ENCODE data around the gene AHDC1. TPM values are rescaled to one million over a fixed set of nuclear protein-coding genes. Genes with fewer than 3 reads are reported as not detected.

AHDC1 gene
- total RNA-seq, 1 experiment from 2014 or later: 40.4 TPM

DNA sequence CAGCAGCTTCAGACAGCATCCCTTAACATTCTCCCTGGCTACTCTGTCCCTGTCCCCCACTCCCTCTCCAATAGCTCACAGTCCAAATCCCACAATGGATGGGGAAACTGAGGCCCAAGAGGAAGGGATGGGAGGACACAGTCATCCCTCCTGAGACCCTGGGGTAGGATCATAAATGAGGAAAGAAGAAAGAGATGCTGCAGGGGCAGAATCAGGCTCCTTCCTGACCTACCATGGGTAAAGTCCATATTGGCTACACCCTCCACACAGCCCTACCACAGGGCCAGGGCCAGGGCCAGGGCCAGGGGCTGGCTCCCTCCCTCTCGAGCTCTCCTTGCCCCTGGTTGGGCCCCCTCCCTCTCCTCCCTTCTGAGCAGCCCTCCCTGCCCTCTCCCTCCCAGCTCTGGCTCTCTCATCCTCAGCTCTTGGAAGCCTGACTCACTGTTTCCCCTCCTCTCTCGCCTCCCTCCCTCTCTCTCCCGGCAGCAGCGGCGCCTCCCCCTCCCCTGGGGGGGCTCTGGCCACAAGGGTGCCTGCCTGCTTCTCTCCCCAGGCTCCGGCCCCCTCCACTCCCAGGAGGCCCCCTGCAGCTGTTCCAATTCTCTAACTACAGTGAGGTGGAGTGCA is 4.9 kb downstream of the AHDC1 start:
- DNase-seq (ENCODE audit: low read depth): peak; percentile 91

DNA sequence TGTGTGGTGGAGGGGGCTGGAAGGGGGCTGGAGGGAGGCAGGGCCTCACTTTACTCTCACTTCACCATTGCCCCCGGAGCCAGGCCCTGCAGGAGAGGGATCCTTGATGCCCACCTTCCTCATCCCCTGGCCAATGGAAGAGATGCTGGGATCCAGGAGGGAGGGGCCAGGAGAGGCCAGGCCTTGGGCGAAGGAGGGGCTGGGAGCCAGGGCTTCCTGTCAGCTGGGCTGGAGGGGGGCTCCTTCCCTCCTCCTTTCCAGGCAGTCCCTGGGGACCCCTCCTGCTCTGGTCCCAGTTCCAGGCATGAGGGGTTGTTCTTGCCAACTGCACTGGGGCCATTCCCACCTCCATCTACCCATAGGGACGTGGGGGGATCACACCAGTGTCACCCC is 5.7 kb downstream of the AHDC1 start:
- peak; percentile 61 for DNase-seq (ENCODE audit: low read depth)

DNA sequence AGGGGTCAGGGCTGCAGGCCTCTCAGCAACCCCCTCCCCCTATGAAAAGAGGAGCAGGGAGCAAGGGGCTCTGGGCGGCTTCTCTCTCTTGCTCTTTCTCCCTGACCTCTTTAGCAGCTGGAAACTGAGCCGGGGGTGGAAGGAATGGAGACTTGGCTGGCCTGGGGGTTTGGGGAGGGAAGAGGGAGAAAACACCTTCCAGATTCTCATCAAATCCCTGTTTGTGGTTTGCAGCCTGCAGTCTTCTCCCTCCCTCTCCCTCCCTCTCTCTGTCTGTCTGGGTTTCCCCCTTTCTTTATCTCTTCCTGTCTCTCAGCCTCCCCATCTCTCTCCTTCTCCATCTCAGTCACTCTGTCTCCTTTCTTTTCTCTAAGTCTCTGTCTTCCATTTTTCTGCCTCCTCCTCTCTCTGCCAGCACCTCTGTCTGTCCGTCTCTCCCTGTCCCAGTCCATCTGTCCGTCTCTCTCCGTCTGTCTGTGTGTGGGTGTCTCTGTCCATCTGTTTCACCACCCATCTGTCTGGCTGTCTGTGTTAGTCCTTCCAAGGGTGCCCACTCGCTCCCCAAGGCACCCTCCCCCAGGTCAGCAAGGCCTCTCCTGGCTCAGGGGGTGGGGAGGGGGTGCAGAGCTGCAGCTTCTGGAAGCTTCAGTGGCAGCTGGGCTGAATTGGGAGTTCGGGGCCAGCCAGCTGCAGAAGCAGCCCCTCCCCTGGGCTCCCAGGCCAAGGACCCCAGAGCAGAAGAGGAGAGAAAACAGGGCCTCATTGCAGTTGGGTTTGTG is 6.2 kb downstream of the AHDC1 start:
- no peak for DNase-seq (ENCODE audit: low read depth)

DNA sequence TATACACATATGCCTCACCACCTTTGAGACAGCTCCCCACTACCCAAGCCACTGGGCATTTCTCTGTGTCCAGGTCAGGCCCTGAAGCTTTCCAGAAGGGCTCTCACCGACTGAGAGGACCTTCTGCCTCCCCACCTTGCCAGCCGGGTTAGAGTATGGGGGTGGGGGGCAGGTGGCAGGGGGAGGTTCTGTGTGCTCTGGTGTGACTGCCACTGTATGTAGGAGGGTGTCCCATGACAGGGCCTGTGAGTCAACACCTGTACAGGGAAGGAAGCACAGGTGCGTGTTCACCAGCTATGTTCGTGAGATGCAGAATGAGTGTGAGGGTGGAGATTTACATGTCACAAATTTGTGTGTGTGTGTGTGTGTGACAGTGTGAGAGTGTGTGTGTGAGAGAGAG is 7.0 kb downstream of the AHDC1 start:
- no peak for DNase-seq (ENCODE audit: low read depth)

DNA sequence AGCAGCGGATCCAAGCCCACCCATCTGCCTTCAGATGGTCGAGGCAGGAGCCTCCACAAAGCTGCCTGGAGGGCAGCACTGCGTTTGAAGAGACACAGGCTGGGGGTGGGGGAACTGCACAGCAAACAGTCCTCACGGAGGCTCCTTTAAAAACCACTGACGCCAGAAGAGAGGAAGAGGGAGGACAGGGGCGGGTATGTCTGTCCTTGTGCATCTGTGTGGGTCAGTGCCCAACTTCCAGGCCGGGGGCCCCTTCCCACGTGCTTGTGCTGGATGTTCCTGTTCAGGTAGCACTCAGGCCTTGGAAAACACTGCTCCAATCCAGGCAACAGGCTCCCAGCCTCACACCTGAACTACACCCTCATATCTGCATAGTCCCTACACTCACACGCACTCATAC is 7.7 kb downstream of the AHDC1 start:
- DNase-seq (ENCODE audit: low read depth): no peak

DNA sequence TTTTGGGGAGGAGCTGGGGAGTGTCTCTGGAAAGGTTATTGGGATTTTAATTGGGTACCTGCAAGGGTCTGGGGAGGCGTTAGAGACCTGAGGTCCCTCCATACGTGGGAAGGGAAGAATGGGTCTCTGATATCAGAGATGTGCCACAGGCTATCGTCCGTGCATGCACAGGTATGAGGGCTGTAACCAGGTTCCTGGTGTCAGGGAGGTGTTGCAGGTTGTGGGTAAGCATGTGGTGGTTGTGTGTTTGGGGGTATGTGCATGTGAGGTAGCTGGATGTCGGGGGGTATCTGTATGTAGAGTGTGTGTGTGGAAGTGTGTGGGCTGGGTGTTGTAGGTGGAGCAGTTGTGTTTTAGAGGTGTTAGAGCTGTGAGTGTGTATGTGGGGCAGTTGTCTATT is 8.3 kb downstream of the AHDC1 start:
- no peak for DNase-seq (ENCODE audit: low read depth)

DNA sequence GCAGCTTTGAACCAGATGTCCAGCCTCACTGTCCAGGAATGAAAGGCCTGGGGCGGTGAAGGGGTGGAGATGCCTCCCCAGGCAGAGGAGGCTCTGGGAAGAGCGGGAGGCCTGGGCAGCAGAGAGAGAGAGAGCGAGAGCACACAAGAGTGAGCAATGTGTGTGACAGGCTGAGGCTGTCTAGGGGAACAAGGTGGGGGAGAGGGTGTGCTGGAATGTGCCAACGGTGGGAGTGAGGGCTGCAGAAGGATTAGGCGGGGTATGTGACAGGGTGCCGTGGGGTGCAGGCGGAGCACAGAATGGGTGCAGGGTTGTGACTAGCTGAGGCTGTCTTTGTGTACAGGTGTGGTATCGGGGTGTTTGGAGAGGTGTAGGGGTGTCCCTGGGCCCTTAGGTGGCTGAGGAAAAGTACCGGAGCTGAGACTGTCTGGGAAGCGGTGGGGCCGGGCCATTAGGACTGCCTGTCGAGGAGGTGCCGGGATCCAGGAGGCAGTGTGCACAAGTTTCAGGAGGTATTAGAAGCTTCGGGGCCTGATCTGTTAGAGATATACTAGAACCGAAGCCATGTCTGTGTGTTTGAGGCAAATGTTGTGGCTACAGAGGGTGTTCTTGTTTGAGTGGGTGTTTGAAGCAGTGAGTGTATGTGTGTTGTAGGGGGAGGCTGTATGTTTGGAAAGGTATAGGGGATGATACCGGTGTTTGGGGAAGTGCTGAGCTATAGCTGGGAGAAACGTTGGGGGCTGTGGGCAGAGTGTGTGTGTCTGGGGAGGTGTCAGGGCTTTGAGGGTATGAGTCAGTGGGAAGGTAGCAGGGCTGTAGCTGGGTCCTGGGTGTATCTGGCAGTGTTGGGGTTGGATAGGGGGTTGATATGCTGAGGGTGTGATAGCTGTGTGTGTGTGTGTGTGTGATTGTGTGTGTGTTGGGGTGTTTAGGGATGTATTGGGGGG is 9.1 kb downstream of the AHDC1 start:
- DNase-seq (ENCODE audit: low read depth): no peak

DNA sequence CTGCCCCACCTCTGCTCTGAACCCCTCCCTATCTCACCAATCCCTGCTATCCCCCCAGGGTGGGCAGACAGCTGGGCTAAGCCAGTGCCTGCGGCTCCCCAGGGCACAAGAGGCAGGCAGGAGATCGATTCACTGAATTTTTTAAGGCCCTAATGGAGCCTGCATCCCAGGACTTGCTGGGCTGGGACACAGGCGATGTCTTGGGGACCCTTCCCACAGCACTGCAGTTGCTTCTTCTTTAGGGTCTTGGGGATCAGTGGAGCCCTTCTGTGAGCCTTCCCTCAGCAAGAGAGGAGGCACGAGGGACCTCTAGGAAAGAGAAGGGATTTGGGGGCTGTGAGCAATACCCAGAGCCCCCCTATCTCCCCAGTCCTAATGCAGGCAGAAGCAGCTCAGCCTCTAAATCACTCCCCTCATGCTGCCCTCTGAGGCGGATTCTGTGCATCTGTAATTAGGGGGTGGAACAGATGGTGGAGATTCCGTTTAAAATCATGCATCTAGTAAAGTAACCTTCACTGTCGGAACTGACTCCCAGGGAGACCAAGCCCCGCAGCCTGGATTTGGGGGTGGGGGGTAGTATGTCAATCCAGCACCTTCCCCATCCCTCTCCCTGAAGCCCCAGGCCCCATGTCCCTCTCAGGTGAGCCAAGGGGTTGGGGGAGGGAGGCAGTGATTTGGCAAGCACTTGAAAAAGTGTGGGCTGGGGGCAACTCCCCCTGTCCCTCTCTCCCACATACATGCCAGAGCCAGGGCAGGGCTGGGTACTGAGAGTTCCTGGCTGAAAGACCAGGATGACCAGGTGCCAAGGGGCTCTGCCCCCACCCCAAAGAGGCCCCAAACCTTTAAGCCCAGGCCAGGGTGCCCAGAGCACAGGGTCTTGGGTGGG is 10.0 kb downstream of the AHDC1 start:
- no peak for DNase-seq (ENCODE audit: low read depth)

DNA sequence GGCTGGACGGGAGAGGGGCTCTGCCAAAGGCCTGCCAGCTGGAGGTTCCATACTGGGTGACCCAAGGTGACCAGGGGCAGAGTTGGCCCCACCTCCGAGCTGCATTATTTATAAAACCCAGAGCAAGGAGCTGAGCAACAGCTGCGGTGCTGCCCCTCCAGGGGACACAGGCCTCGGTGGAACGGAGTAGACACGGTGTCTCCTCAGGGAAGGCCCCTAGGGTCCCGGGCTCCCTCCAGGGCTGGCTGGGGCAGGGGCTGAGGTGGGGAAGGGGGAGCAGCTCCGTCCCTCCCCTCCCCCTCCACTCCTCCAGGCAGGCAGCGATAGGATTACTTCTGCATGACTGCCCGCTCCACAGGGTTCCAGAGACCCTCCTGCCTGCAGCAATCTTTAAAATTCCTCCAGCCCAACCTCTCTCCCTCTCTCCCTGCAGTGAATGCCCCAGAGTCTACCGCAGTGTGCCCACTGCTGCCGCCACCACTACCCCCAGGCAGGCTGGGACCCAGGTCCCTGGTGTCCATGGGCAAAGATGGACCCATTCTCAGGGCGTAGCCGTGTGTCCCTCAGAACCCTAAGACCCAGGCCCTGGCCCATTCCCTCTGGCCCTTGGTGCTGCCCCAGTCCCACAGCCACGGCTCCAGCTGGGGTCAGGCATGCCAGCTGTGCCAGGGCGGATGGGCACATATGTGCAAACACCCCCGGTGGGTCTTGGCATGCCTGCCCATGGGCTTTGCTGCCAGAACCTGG is 10.8 kb downstream of the AHDC1 start:
- DNase-seq (ENCODE audit: low read depth): no peak

DNA sequence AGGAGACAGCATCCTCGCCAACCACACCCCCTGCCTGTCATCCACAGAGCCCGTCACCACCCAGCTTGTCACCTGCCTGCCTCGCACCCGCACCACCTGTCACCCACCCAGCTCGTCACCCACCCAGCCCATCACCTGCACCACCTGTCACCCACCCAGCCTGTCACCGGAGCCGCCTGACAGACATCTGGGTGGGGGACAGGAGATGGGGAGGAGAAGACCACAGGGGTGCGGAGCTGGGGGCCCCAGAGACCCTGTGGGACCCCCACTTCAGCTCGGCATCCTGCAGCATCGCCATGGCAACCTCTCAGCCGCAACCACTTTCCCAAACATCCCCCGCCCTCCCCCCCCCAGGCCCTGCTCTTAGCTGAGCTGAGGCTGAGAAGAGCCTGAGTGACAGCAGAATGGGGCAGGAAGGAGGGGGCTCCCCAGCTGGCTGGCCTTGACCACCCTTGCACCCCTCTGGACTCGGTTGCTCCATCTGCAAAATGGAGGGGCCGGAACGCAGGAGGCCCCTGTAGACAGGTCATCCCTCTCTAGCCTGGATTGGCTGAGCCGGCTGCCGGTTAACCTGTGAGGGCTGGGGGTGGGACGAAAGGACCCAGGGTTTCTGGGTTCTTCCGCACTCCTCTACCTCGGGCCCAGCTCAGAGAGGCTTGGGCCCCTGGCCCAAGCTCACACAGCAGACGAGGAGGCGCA is 11.6 kb downstream of the AHDC1 start:
- no peak for DNase-seq (ENCODE audit: low read depth)

DNA sequence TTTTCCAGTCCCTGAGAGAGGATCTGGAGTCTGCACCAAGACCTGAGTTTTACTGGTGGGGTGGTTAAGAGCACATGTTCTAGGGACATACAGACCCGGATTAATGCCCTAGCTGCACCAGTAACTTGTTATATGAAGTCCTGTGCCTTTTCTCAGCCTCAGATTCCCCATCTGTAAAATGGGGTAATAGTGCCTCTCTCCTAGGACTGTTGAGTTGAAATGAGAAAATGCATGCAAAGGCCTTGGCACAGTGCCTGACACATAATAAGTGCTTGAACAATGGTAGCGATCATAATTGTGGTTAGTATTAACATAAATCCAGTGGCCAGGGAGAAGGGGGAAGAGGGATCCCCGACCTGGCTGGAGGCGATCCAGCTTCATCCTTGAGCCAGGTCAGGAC is 12.3 kb downstream of the AHDC1 start:
- no peak for DNase-seq (ENCODE audit: low read depth)

DNA sequence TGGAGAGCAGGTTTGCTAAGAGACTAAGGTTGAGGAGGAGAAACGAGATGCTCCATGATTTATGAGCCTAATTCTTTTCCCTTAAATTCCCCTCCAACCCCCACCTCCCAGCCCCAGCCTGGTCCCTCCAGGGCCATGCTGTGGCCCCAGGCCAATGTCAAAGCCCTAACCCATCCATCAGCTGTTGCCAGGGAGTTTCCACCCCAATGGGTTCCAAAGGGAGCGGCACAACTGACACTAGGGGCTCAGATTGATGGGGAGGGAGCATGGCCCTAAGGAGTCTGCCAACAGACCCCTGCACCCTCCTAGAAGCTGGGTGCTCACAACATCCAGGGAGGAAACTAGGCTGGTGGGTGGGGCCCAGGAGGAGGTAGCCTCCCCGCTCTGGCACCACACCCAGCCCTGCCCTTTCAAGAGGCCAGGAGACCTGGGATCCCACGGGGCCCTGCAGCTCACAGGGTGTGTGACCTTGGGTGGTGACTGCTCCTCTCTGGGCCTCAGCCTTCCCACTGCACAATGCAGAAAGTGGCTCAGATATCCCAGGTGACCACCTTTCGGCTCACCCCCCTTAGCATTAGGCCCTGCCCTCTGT is 12.9 kb downstream of the AHDC1 start:
- no peak for DNase-seq (ENCODE audit: low read depth)

DNA sequence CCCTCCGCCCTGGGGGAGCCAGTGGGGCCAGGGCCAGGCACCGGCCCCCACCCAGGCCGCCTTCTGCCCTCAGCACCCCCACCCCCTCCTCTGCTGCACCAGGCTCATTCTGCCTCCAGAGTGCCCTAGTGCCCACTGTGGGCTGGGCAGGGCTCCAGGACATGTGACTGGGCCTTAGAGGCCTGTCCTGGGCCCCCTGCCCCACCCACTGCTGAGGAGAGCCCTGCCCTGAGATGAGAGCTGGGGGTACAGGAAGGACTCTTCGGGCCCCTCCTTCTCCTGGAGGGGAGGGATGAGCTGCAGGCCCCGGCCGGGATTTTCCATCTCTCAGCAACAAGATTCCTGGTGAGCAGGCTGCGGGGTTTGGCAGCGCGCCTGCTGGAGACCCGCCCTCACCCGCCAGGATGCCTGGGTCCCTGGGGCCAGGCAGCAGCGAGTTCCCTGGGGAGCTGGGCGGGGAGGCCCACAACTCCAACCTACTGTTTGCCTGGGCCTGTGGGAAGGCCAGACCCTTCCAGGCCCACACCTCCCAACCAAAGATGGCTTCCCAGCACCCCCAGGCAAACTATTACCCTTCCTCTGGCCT is 14.0 kb downstream of the AHDC1 start:
- peak; percentile 62 for DNase-seq (ENCODE audit: low read depth)

DNA sequence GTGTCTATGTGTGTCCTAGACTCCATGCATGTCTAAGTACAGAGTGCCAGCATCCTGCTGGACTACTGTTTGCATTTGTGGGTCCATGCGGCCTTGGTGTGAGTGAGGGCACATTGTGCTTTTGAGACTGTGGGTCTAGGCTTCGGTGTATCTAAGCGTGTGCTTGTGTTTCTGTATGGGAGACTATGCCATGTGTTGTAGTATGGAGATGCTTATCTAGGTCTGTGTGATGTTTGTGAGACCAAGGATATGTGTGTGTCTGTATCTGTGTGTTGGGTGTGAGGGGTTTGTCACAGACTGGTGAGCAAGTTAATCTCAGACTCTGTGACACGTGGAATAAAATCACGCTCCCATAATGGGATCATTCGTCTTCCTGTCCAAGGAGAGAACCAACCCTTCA is 14.5 kb downstream of the AHDC1 start:
- DNase-seq (ENCODE audit: low read depth): no peak

DNA sequence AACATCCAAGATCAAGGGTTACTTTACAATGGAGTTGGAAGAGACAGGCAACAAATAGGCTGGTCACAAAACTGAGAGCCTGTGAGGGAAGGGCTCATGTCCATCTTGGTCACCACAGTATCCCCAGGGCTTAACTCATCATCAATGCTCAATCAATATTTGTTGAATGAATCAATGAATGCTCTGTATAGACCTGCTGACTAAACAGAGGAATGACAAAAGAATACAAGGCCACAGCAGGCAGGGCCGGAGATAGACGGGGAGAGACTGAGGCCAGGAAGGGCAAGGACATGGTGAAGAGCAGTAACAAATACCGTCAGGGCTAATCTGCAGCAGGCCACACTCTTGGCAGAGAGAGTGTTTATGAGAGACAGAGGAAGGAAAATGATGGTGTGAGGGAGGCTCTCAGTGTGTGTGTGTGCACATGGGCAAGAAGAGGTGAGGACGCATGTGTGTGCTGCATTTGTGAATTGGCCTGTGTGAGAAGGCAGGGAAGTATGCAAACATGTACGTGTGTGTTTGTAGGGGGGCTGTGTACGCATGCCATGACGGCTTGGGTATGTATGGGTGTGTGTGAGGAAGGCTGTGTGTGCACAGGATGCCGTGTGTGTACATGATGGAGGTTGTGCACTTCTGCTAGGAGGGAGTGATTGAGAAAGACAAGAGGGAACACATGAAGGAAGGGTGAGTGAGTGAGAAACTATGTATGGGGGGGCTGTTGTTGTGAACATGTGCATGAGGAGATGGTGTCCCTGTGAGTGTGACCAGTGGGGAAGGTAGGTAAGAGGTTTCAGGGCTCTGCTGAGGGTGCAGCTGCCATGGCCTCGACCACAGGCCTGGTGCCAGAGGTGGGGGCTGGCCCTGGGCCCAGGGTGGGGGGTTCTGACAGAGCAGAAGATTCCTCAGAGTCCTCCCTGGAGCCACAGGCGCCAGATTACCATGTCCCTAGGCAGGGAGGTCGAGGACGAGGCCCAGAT is 15.4 kb downstream of the AHDC1 start:
- DNase-seq (ENCODE audit: low read depth): peak; percentile 74

DNA sequence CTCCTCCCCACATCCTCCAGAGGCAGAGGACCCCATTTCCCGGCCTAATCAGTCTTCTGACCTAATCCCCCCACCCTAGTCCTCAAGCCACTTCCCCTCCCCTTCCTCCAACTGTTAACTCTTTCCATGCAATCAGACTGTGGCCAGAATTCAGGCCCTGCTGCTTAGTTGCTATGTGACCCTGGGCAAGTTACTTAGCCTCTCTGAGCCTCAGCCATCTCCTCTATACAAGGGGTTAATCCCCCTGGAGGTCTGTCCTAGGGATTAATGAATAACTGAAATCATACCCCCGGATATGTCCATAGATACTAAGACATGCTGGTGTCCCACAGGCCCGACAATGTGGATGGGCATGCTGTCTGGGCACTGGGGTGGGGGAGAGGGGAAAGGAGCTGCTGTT is 18.3 kb downstream of the AHDC1 start:
- no peak for DNase-seq (ENCODE audit: low read depth)

DNA sequence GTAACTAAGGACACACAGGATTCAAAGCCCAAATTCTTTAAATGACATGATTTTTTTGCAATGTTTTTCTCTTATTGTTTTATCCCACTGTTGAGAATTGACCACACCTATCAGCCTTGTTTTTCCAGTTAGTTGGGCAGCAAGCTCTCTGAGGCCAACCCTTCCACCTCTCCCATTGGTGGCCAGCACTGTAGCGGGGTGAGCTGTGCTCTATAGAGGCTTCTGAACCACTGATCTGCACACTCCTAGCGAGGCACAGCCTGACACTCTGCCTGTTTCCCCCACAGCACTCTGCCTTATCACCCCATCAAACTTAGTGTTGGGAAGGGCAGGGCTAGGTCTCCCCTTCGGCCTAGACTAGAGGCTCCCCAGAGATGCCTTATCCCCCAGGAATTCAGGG is 19.5 kb downstream of the AHDC1 start:
- DNase-seq (ENCODE audit: low read depth): no peak

DNA sequence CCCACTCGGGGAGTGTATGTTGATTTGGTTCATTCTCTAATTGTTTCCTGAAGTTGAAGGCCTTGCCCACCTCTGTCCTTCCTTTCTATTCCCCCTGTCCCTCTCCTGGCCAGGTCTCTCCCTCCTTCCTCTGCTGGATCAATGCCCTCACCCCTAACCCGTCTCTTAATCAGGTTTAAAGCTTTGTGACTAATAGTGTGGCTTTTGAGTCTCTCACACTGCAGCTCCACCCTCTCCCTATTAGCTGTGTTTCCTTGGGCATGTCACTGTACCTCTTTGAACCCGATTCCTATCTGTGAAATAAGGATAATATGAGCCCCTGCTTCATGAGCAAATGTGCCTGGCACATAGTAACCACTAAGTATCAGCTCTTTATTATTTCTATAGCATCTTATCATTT is 20.5 kb downstream of the AHDC1 start:
- DNase-seq (ENCODE audit: low read depth): no peak
